Liver (tissue), 9 donors: ENCODE data around the gene OTX2. TPM values are rescaled to one million over a fixed set of nuclear protein-coding genes. Genes with fewer than 3 reads are reported as not detected.

Source experiments
- DNase-seq: peaks from one replicate; pipeline ENCODE4 v3.0.0-alpha.2; 2017; ENCODE audit warnings: low spot score
- H3K27ac ChIP-seq, 2 donors: one replicate each; pipeline ENCODE4 v1.7.0; 2013; ENCODE audit warnings: inconsistent platforms in 2 of 2, low read length in 2 of 2, control low read depth in 1 of 2, low read depth in 1 of 2, mild to moderate bottlenecking in 1 of 2
- H3K27me3 ChIP-seq, 4 donors: one replicate each; pipeline versions ENCODE4 v1.6.1 to v1.7.0; 2013; ENCODE audit warnings: low read length in 3 of 4, inconsistent platforms in 1 of 4, mild to moderate bottlenecking in 1 of 4, moderate library complexity in 1 of 4; ENCODE audit not compliant: control insufficient read depth in 4 of 4, insufficient read depth in 4 of 4
- H3K36me3 ChIP-seq, 4 donors: one replicate each; pipeline versions ENCODE4 v1.6.1 to v1.7.0; 2013; ENCODE audit warnings: low read length in 3 of 4, mild to moderate bottlenecking in 3 of 4, low read depth in 1 of 4, moderate library complexity in 1 of 4; ENCODE audit not compliant: control insufficient read depth in 4 of 4, insufficient read depth in 3 of 4
- H3K4me1 ChIP-seq, 4 donors: one replicate each; pipeline versions ENCODE4 v1.6.1 to v1.7.0; 2013; ENCODE audit warnings: low read length in 3 of 4, mild to moderate bottlenecking in 3 of 4, moderate library complexity in 1 of 4; ENCODE audit not compliant: control insufficient read depth in 4 of 4, insufficient read depth in 4 of 4
- H3K4me3 ChIP-seq, 3 donors: one replicate each; pipeline versions ENCODE4 v1.6.1 to v1.7.0; 2013; ENCODE audit warnings: low read length in 3 of 3, control low read depth in 1 of 3, low read depth in 1 of 3, mild to moderate bottlenecking in 1 of 3
- H3K9ac ChIP-seq, 2 donors: one replicate each; pipeline ENCODE4 v1.7.0; 2013; ENCODE audit warnings: low read length in 2 of 2, mild to moderate bottlenecking in 2 of 2, moderate library complexity in 2 of 2, control low read depth in 1 of 2, low read depth in 1 of 2
- H3K9me3 ChIP-seq, 4 donors: one replicate each; pipeline versions ENCODE4 v1.6.1 to v1.7.0; 2013; ENCODE audit warnings: low read length in 3 of 4; ENCODE audit not compliant: control insufficient read depth in 4 of 4
- EGR1 ChIP-seq, 2 donors: IDR thresholded peaks; 2 replicates each; pipeline ENCODE4 v1.6.1; 2016 to 2018; ENCODE audit warnings: antibody characterized with exemption in 2 of 2, low read depth in 2 of 2
- FOXA1 ChIP-seq: IDR thresholded peaks from 2 replicates; pipeline ENCODE4 v1.6.1; 2016; ENCODE audit warnings: antibody characterized with exemption
- FOXA2 ChIP-seq: IDR thresholded peaks from 2 replicates; pipeline ENCODE4 v1.6.1; 2016; ENCODE audit warnings: antibody characterized with exemption
- HNF4G ChIP-seq: IDR thresholded peaks from 2 replicates; pipeline ENCODE4 v1.6.1; 2016; ENCODE audit warnings: antibody characterized with exemption
- JUND ChIP-seq, 2 donors: IDR thresholded peaks; 2 replicates each; pipeline ENCODE4 v1.6.1; 2016; ENCODE audit warnings: antibody characterized with exemption in 2 of 2
- NR2F2 ChIP-seq: IDR thresholded peaks from 2 replicates; pipeline ENCODE4 v1.6.1; 2016; ENCODE audit warnings: antibody characterized with exemption
- RAD21 ChIP-seq, 2 donors: IDR thresholded peaks; 2 replicates each; pipeline ENCODE4 v1.6.1; 2016; ENCODE audit warnings: antibody characterized with exemption in 2 of 2, mild to moderate bottlenecking in 2 of 2
- RXRA ChIP-seq, 2 donors: IDR thresholded peaks; 2 replicates each; pipeline ENCODE4 v1.6.1; 2017 to 2018; ENCODE audit warnings: antibody characterized with exemption in 2 of 2, mild to moderate bottlenecking in 1 of 2
- TAF1 ChIP-seq: conservative IDR thresholded peaks from 2 replicates; pipeline ENCODE4 v1.6.1; 2016; ENCODE audit warnings: antibody characterized with exemption, mild to moderate bottlenecking
- YY1 ChIP-seq: IDR thresholded peaks from 2 replicates; pipeline ENCODE4 v1.6.1; 2016; ENCODE audit warnings: antibody characterized with exemption, mild to moderate bottlenecking
- WGBS: extraction: QIAGEN DNeasy Blood & Tissue Kit; methylation state at CpG from one replicate; pipeline ENCODE4 v1.1.7; 2013; 5-methylcytosine and 5-hydroxymethylcytosine counted together
- polyA plus RNA-seq, 2 donors: library from polyadenylated mRNA; stranded (reverse) in 1 of 2; unstranded in 1 of 2; fragments of 200-250 nt in 1 of 2; fragments of >200 nt in 1 of 2; fragmentation: Nextera tagmentation in 1 of 2; extraction: Ambion mirVana in 1 of 2; gene quantifications; one replicate each; pipeline versions ENCODE4 v1.2.1 to v1.2.3, GENCODE V29; 2013 to 2015
- total RNA-seq, 2 donors: library from RNA; depleted of rRNA; stranded (reverse); fragments of >200 nt; gene quantifications; one replicate each; pipeline ENCODE4 v1.2.3, GENCODE V29; 2014
- TF ChIP-seq, protein P1 (sequence below): IDR thresholded peaks from 2 replicates; pipeline ENCODE4 v1.6.1; 2016; ENCODE audit warnings: antibody characterized with exemption
- TF ChIP-seq, protein P2 (sequence below): IDR thresholded peaks from 2 replicates; pipeline ENCODE4 v1.6.1; 2016; ENCODE audit warnings: antibody characterized with exemption
- TF ChIP-seq, protein P3 (sequence below): fragments of 150-350 bp; IDR thresholded peaks from 2 replicates; pipeline ENCODE4 v1.5.1; 2017; ENCODE audit warnings: improper control_type of control experiment, low read depth, low read length; ENCODE audit not compliant: missing input control
- TF ChIP-seq, protein P4 (sequence below): IDR thresholded peaks from 2 replicates; pipeline ENCODE4 v1.6.1; 2016; ENCODE audit warnings: antibody characterized with exemption, mild to moderate bottlenecking
- TF ChIP-seq, protein P5 (sequence below): IDR thresholded peaks from 2 replicates; pipeline ENCODE4 v1.6.1; 2016; ENCODE audit warnings: antibody characterized with exemption
- donor health status: healthy.
- donor health status: healthy.
- donor health status: healthy.
- donor health status: healthy.
- donor health status: healthy.

The OTX2 gene
- total and polyA plus RNA-seq, 4 donors, result not detected

DNA sequence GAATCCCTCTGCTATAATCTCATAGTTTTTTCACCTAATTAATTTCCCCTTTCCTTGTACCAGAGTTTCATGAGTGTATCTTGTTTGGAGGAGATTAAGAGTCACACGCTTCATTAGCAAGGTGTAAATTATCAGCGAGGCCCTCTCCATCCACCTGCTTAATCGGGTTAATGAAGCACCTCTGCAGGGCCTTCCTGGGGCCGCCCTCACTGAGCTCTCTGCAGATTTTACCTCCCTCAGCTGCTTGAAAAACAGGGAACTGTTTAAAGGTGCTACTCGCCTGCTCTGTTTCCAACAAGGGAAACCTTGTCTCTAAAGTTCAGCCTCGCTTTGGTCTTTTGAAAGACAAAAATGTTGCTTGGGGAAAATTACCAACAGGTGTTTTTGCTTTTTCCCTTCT lies 35.8 kb downstream of the OTX2 start:
- no peaks in the 10 kb centered on the region for H3K4me1 ChIP-seq
- H3K27ac ChIP-seq, result no peak overlapping the region
- H3K9ac ChIP-seq, result no peak overlapping the region
- peaks cover 0 to 4% (median 0%) of the 10 kb centered on the region in 4 donors for H3K27me3 ChIP-seq
- H3K36me3 ChIP-seq, result no peaks in the 10 kb centered on the region
- DNase-seq, result no peak
- no peaks in the 10 kb centered on the region for H3K9me3 ChIP-seq
- no peak overlapping the region for H3K4me3 ChIP-seq
- TF ChIP-seq TAF1, result no peak
- TF ChIP-seq FOXA2, result no peak
- TF ChIP-seq, protein P1, sequence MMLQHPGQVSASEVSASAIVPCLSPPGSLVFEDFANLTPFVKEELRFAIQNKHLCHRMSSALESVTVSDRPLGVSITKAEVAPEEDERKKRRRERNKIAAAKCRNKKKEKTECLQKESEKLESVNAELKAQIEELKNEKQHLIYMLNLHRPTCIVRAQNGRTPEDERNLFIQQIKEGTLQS, result no peak
- TF ChIP-seq, protein P2, sequence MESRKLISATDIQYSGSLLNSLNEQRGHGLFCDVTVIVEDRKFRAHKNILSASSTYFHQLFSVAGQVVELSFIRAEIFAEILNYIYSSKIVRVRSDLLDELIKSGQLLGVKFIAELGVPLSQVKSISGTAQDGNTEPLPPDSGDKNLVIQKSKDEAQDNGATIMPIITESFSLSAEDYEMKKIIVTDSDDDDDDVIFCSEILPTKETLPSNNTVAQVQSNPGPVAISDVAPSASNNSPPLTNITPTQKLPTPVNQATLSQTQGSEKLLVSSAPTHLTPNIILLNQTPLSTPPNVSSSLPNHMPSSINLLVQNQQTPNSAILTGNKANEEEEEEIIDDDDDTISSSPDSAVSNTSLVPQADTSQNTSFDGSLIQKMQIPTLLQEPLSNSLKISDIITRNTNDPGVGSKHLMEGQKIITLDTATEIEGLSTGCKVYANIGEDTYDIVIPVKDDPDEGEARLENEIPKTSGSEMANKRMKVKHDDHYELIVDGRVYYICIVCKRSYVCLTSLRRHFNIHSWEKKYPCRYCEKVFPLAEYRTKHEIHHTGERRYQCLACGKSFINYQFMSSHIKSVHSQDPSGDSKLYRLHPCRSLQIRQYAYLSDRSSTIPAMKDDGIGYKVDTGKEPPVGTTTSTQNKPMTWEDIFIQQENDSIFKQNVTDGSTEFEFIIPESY, result no peak
- no peak for TF ChIP-seq RXRA (IDR thresholded peaks at IDR 0.05)
- no peak for TF ChIP-seq FOXA1
- no peak for TF ChIP-seq RAD21 (IDR thresholded peaks at IDR 0.05)
- TF ChIP-seq, protein P3, sequence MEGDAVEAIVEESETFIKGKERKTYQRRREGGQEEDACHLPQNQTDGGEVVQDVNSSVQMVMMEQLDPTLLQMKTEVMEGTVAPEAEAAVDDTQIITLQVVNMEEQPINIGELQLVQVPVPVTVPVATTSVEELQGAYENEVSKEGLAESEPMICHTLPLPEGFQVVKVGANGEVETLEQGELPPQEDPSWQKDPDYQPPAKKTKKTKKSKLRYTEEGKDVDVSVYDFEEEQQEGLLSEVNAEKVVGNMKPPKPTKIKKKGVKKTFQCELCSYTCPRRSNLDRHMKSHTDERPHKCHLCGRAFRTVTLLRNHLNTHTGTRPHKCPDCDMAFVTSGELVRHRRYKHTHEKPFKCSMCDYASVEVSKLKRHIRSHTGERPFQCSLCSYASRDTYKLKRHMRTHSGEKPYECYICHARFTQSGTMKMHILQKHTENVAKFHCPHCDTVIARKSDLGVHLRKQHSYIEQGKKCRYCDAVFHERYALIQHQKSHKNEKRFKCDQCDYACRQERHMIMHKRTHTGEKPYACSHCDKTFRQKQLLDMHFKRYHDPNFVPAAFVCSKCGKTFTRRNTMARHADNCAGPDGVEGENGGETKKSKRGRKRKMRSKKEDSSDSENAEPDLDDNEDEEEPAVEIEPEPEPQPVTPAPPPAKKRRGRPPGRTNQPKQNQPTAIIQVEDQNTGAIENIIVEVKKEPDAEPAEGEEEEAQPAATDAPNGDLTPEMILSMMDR, result no peak
- TF ChIP-seq, protein P4, sequence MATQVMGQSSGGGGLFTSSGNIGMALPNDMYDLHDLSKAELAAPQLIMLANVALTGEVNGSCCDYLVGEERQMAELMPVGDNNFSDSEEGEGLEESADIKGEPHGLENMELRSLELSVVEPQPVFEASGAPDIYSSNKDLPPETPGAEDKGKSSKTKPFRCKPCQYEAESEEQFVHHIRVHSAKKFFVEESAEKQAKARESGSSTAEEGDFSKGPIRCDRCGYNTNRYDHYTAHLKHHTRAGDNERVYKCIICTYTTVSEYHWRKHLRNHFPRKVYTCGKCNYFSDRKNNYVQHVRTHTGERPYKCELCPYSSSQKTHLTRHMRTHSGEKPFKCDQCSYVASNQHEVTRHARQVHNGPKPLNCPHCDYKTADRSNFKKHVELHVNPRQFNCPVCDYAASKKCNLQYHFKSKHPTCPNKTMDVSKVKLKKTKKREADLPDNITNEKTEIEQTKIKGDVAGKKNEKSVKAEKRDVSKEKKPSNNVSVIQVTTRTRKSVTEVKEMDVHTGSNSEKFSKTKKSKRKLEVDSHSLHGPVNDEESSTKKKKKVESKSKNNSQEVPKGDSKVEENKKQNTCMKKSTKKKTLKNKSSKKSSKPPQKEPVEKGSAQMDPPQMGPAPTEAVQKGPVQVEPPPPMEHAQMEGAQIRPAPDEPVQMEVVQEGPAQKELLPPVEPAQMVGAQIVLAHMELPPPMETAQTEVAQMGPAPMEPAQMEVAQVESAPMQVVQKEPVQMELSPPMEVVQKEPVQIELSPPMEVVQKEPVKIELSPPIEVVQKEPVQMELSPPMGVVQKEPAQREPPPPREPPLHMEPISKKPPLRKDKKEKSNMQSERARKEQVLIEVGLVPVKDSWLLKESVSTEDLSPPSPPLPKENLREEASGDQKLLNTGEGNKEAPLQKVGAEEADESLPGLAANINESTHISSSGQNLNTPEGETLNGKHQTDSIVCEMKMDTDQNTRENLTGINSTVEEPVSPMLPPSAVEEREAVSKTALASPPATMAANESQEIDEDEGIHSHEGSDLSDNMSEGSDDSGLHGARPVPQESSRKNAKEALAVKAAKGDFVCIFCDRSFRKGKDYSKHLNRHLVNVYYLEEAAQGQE, result no peak
- no peak for TF ChIP-seq NR2F2
- TF ChIP-seq EGR1 (IDR thresholded peaks at IDR 0.05; ENCODE audit: low read depth in 2 of 2), result no peak
- no peak for TF ChIP-seq YY1
- no peak for TF ChIP-seq HNF4G
- no peak for TF ChIP-seq JUND (IDR thresholded peaks at IDR 0.05)
- WGBS, result 51% methylated on average over 6 of the region's 6 CpGs

DNA sequence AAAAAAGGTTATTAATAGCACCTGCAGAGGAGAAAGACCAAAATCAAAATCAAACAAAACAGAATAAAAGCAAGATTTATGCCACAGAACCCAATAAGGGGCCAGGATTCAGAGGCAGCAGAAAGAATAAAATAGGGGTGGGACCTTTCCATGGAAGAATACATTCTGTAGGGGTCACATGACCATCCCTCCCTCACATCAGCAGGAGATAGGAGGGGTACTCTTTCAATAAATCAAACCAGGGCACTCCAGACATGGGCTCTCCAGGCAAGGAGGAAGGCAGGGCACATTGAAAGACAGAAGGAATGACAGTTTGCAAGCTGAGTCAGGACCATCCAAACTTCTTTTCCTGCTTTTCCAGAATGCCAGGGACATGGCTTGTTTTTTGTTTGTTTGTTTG lies 39.8 kb downstream of the OTX2 start:
- no peak for DNase-seq

More for the DNA sequence above, 39.8 kb downstream of the OTX2 start:
- Histone ChIP-seq H3K27ac (no peak overlapping the region), H3K36me3 (no peaks in the 10 kb centered on the region), H3K4me3 (no peak overlapping the region), H3K4me1 (no peaks in the 10 kb centered on the region), H3K9ac (no peak overlapping the region), H3K9me3 (no peaks in the 10 kb centered on the region), H3K27me3 (peaks cover 0 to 4% (median 0%) of the 10 kb centered on the region in 4 donors)
- TF ChIP-seq, protein P5, sequence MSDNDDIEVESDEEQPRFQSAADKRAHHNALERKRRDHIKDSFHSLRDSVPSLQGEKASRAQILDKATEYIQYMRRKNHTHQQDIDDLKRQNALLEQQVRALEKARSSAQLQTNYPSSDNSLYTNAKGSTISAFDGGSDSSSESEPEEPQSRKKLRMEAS, result no peak
- no peak for TF ChIP-seq RAD21 (IDR thresholded peaks at IDR 0.05)
- TF ChIP-seq, protein P1, result no peak
